ENCODE results near the gene AHDC1. TPM values are rescaled to one million over a fixed set of nuclear protein-coding genes. Genes with fewer than 3 reads are reported as not detected.

Gene AHDC1
- polyA plus RNA-seq, 3 donors = 0.16 to 3.3 (median 0.30) TPM

GRCh38 chr1:27592232-27592930, 11.6 kb downstream of the AHDC1 start:
- intact Hi-C loops (cut with micrococcal nuclease) = no loop called here
- Histone ChIP-seq H3K27ac (ENCODE audit: low read depth in 1 of 2, low read length in 2 of 2) (no peak overlapping the region), H3K79me2 (ENCODE audit: insufficient read depth, low read length) (no peaks in the 10 kb centered on the region), H2AFZ (ENCODE audit: insufficient read depth, low read depth, low read length, poor library complexity, severe bottlenecking) (no peak overlapping the region), H3K27me3 (ENCODE audit: control insufficient read depth in 2 of 2, insufficient read depth in 2 of 2, low read length in 2 of 2) (no peaks in the 10 kb centered on the region), H3K4me3 (replicated peaks in 1 of 3; ENCODE audit: low read depth in 2 of 3, low read length in 3 of 3) (no peak overlapping the region), H4K20me1 (ENCODE audit: insufficient read depth, low read length) (peaks cover 25% of the 10 kb centered on the region), H3K9me3 (replicated peaks in 1 of 2; ENCODE audit: control insufficient read depth in 1 of 2, insufficient read depth in 1 of 2, low read length in 2 of 2) (no peaks in the 10 kb centered on the region), H3K4me1 (ENCODE audit: control insufficient read depth in 1 of 2, insufficient read depth in 2 of 2, low read length in 2 of 2) (peaks cover 4 to 6% of the 10 kb centered on the region in 2 donors), H3K36me3 (replicated peaks in 1 of 2; ENCODE audit: control insufficient read depth in 1 of 2, insufficient read depth in 2 of 2, low read length in 2 of 2) (no peaks in the 10 kb centered on the region), H3K9ac (ENCODE audit: insufficient read depth, low read length, poor library complexity, severe bottlenecking) (no peak overlapping the region), H3K4me2 (replicated peaks; ENCODE audit: extremely low read depth, low read length, poor library complexity, severe bottlenecking) (no peak overlapping the region)
- Mint-ChIP-seq H3K27me3 (ENCODE audit: low read depth in 3 of 3) (no peaks in the 10 kb centered on the region), H3K9me3 (no peaks in the 10 kb centered on the region), H3K27ac (no peak overlapping the region), H3K4me1 (peaks cover 2% of the 10 kb centered on the region), H3K36me3 (no peaks in the 10 kb centered on the region), H3K4me3 (no peak overlapping the region)
- DNase-seq = no peak
- 96% methylated on average over 12 of the region's 22 CpGs for WGBS (ENCODE audit: insufficient coverage)
- TF ChIP-seq, protein P1, sequence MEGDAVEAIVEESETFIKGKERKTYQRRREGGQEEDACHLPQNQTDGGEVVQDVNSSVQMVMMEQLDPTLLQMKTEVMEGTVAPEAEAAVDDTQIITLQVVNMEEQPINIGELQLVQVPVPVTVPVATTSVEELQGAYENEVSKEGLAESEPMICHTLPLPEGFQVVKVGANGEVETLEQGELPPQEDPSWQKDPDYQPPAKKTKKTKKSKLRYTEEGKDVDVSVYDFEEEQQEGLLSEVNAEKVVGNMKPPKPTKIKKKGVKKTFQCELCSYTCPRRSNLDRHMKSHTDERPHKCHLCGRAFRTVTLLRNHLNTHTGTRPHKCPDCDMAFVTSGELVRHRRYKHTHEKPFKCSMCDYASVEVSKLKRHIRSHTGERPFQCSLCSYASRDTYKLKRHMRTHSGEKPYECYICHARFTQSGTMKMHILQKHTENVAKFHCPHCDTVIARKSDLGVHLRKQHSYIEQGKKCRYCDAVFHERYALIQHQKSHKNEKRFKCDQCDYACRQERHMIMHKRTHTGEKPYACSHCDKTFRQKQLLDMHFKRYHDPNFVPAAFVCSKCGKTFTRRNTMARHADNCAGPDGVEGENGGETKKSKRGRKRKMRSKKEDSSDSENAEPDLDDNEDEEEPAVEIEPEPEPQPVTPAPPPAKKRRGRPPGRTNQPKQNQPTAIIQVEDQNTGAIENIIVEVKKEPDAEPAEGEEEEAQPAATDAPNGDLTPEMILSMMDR (IDR thresholded peaks at IDR 0.05) = no peak

DNA sequence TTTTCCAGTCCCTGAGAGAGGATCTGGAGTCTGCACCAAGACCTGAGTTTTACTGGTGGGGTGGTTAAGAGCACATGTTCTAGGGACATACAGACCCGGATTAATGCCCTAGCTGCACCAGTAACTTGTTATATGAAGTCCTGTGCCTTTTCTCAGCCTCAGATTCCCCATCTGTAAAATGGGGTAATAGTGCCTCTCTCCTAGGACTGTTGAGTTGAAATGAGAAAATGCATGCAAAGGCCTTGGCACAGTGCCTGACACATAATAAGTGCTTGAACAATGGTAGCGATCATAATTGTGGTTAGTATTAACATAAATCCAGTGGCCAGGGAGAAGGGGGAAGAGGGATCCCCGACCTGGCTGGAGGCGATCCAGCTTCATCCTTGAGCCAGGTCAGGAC, 12.3 kb downstream of the AHDC1 start:
- no peak overlapping the region for H3K4me3 ChIP-seq (replicated peaks in 1 of 3; ENCODE audit: low read depth in 2 of 3, low read length in 3 of 3)
- no peak overlapping the region for H3K4me3 Mint-ChIP-seq
- H3K36me3 ChIP-seq (replicated peaks in 1 of 2; ENCODE audit: control insufficient read depth in 1 of 2, insufficient read depth in 2 of 2, low read length in 2 of 2) = no peaks in the 10 kb centered on the region
- H3K4me1 Mint-ChIP-seq = peaks cover 2% of the 10 kb centered on the region
- DNase-seq = no peak
- no peaks in the 10 kb centered on the region for H3K27me3 ChIP-seq (ENCODE audit: control insufficient read depth in 2 of 2, insufficient read depth in 2 of 2, low read length in 2 of 2)
- no peaks in the 10 kb centered on the region for H3K79me2 ChIP-seq (ENCODE audit: insufficient read depth, low read length)
- H3K9me3 Mint-ChIP-seq = no peaks in the 10 kb centered on the region
- no peaks in the 10 kb centered on the region for H3K36me3 Mint-ChIP-seq
- no peaks in the 10 kb centered on the region for H3K9me3 ChIP-seq (replicated peaks in 1 of 2; ENCODE audit: control insufficient read depth in 1 of 2, insufficient read depth in 1 of 2, low read length in 2 of 2)
- TF ChIP-seq, protein P1 (IDR thresholded peaks at IDR 0.05) = no peak
- peaks cover 4 to 6% of the 10 kb centered on the region in 2 donors for H3K4me1 ChIP-seq (ENCODE audit: control insufficient read depth in 1 of 2, insufficient read depth in 2 of 2, low read length in 2 of 2)
- H2AFZ ChIP-seq (ENCODE audit: insufficient read depth, low read depth, low read length, poor library complexity, severe bottlenecking) = no peak overlapping the region
- no peak overlapping the region for H3K27ac Mint-ChIP-seq
- no peak overlapping the region for H3K27ac ChIP-seq (ENCODE audit: low read depth in 1 of 2, low read length in 2 of 2)
- intact Hi-C loops (cut with micrococcal nuclease) = no loop called here
- peaks cover 17% of the 10 kb centered on the region for H4K20me1 ChIP-seq (ENCODE audit: insufficient read depth, low read length)
- 90% methylated on average over 2 of the region's 4 CpGs for WGBS (ENCODE audit: insufficient coverage)
- H3K9ac ChIP-seq (ENCODE audit: insufficient read depth, low read length, poor library complexity, severe bottlenecking) = no peak overlapping the region
- no peaks in the 10 kb centered on the region for H3K27me3 Mint-ChIP-seq (ENCODE audit: low read depth in 3 of 3)
- no peak overlapping the region for H3K4me2 ChIP-seq (replicated peaks; ENCODE audit: extremely low read depth, low read length, poor library complexity, severe bottlenecking)

Data from CD14-positive monocyte (primary cell).